NB4 (cell line): ENCODE results near the gene SNAP25.

Experiments used
- POLR2A ChIP-seq: IDR thresholded peaks from 2 replicates; pipeline ENCODE4 v1.6.1; 2011; ENCODE audit warnings: mild to moderate bottlenecking; ENCODE audit not compliant: insufficient read length; ENCODE audit errors: extremely low read depth
- TF ChIP-seq, protein P1 (sequence below): IDR thresholded peaks from one replicate; pipeline ENCODE4 v1.5.1; 2012; ENCODE audit warnings: low read depth, low read length

DNA sequence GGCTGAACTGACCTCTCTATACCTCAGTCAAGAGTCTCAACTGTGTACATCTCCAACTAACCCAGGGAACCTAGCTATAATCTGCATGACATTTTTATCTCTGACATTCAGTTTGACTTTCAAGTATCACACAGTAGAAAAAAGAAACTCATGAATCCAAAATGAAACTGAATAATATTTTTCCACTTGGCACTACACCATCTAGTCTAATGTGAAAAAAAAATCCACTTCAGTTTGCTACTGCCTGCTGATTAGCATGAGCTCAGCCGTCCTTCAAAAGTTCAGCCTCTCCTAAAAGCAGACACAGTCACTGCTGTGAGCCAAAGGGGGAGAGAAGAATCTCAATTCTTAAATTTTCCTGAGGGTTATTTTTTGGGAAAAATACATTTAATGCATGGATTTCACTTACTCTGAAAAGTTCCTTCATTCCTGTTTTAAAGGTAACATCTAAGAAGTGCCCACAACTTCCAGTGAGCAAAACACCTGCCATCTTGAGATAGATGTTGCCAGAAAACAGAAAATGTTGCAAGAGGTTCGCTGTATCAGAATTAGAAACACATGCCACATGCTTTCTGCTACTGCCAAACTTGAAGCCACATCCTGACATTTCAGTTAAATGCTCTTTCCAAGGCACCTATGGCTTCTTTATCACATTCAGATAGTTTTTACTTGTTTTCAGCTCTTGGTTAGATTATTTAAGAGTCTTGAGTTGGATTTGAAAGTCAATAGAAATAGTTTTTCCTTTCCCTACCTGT is 120.0 kb downstream of the SNAP25 start:
- TF ChIP-seq, protein P1, sequence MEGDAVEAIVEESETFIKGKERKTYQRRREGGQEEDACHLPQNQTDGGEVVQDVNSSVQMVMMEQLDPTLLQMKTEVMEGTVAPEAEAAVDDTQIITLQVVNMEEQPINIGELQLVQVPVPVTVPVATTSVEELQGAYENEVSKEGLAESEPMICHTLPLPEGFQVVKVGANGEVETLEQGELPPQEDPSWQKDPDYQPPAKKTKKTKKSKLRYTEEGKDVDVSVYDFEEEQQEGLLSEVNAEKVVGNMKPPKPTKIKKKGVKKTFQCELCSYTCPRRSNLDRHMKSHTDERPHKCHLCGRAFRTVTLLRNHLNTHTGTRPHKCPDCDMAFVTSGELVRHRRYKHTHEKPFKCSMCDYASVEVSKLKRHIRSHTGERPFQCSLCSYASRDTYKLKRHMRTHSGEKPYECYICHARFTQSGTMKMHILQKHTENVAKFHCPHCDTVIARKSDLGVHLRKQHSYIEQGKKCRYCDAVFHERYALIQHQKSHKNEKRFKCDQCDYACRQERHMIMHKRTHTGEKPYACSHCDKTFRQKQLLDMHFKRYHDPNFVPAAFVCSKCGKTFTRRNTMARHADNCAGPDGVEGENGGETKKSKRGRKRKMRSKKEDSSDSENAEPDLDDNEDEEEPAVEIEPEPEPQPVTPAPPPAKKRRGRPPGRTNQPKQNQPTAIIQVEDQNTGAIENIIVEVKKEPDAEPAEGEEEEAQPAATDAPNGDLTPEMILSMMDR: no peak
- no peak for TF ChIP-seq POLR2A
